GM21737 (cell line): ENCODE measurements around the gene CTDSP1.

Experiments
- ATAC-seq: cut with Tn5 transposase; IDR thresholded peaks from one replicate; pipeline ENCODE4 v1.9.1; 2021; ENCODE audit warnings: mild to moderate bottlenecking, moderate library complexity; ENCODE audit not compliant: unreplicated experiment

Gene CTDSP1

DNA sequence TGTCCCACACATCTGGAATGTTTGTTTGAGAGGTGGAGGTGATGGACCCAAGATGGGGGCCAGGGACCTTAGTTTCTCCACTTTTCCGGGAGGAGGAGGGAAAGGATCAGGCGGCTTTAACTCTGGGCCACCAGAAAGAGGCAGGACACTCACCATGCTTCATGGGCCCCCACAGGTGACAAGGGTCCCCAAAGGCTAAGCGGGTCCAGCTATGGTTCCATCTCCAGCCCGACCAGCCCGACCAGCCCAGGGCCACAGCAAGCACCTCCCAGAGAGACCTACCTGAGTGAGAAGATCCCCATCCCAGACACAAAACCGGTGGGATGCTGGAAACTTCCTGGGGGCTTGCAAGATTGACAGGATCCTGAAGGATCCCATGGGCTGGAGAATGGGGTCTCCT is 16.9 kb upstream of the CTDSP1 start:
- ATAC-seq: no peak

- ATAC-seq: no peak
These were observed 15.7 kb upstream of the CTDSP1 start for GRCh38 chr2:218383892-218384519.

GRCh38 chr2:218384975-218385374 is 14.7 kb upstream of the CTDSP1 start:
- ATAC-seq: no peak

DNA sequence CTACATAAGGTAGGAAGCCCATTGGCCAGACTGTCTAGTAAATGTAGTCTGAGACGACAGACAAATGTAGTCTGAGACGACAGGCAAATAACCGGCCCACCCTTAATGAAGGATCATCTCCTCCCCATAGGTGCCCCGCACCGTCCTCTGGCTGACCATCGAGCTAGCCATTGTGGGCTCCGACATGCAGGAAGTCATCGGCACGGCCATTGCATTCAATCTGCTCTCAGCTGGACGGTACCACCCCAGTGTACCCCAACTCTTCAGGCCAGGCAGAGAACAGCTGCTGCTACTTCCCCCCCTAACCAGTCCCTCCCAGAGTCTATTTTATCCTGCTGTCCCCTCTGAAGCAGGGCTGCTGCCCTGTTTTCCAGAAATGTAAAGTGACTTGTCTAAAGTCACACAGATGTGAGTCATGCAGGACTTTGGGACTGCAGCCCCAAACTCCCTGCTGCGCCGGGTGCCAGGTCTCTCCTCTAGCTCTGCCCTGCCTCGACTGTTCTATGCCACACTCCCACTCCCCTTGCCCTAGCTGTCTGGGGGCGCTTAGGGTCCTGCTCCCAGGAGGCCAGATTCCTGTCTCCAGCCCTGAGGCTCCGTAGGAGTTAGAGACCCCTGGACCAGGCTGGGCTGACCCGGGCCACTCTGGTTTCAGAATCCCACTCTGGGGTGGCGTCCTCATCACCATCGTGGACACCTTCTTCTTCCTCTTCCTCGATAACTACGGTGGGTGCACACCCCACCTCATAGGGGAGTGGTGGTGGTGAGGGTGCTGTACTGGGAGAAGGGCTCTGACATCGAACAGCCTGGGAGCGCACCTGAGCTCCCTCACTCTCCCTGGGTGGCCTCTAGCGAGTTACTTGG is 12.9 kb upstream of the CTDSP1 start:
- ATAC-seq: no peak

DNA sequence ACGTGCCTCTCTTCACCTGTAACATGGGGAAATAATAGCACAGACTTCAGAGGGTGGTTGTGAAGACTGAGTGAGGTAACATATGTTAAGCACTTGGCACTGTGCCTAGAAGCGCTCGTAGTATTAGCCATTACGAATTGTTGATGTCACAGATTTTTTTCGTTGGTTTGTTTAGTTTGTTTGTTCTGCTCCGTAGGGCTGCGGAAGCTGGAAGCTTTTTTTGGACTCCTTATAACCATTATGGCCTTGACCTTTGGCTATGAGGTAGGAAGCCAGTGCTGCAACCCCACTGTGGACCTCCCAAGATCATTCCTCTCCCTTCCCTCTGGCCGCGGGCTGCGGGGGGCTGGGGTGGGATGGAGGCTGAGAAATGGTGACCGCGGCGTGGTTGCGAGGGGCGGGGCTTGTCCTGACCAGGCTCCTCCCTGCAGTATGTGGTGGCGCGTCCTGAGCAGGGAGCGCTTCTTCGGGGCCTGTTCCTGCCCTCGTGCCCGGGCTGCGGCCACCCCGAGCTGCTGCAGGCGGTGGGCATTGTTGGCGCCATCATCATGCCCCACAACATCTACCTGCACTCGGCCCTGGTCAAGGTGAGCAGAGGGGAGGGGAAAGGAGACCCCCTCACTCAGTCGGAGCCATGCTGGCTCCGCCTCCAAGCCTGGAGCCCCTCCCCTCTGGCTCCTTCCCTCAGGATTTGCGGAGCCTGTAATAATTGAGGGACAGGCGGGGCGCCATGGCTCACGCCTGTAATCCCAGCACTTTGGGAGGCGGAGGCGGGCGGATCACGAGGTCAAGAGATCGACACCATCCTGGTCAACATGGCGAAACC is 12.1 kb upstream of the CTDSP1 start:
- no peak for ATAC-seq

DNA sequence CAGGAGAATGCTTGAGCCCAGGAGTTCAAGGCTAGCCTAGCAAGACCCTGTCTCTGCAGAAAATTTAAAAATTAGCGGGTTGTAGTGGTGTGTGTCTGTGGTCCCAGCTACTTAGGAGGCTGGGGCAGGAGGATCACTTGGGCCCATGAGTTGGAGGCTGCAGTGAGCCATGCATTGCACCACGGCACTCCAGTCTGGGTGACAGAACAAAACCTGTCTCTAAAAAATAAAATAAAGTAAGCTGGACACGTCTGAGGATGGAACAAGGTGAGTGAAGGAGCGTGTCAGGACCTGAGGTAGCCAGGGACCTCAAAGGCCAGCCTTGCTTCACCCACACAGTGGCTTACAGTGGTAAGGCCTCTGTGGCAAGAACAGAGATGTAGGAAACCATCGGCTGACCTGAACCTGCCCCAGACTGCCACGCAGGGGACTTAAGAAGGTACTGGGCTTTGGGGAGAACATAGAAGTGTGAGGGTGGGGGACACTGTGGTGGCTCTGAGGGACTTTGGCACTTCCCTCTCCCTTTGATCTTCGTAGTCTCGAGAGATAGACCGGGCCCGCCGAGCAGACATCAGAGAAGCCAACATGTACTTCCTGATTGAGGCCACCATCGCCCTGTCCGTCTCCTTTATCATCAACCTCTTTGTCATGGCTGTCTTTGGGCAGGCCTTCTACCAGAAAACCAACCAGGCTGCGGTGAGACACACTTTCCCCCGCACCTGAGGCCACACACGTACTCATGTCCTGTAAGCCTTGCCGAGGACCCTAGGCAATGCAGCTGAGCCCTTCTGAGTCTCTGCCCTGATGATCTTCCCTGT is 10.1 kb upstream of the CTDSP1 start:
- ATAC-seq: no peak

DNA sequence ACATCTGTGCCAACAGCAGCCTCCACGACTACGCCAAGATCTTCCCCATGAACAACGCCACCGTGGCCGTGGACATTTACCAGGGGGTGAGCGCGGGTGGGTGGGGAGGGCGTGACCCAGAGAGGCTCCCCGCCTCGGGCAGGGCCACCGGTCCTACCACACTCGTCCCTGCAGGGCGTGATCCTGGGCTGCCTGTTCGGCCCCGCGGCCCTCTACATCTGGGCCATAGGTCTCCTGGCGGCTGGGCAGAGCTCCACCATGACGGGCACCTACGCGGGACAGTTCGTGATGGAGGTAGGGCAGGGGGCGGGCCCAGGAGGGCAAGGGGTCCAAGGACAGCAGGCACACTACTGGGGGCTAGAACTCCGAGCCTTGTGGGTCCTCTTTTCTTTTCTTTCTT is 8.5 kb upstream of the CTDSP1 start:
- no peak for ATAC-seq

DNA sequence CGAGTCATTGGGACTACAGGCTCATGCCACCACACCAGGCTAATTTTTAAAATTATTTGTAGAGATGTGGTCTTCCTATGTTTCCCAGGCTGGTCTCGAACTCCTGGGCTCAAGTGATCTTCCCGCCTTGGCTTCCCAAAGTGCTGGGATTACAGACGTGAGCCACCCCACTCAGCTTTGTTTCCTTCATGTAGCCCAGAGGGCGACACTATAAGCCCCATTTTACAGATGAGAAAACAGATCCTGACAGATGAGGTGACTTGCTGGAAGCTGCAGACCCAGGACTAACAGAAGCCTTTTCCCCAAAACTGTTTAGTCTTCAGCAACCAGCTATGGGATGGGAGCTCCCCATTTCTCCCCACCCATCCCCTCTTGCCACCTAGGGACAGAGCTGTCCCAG is 7.2 kb upstream of the CTDSP1 start:
- ATAC-seq: no peak

GRCh38 chr2:218392891-218393462 is 6.7 kb upstream of the CTDSP1 start:
- ATAC-seq: no peak

GRCh38 chr2:218393750-218394290 is 5.8 kb upstream of the CTDSP1 start:
- ATAC-seq: no peak

DNA sequence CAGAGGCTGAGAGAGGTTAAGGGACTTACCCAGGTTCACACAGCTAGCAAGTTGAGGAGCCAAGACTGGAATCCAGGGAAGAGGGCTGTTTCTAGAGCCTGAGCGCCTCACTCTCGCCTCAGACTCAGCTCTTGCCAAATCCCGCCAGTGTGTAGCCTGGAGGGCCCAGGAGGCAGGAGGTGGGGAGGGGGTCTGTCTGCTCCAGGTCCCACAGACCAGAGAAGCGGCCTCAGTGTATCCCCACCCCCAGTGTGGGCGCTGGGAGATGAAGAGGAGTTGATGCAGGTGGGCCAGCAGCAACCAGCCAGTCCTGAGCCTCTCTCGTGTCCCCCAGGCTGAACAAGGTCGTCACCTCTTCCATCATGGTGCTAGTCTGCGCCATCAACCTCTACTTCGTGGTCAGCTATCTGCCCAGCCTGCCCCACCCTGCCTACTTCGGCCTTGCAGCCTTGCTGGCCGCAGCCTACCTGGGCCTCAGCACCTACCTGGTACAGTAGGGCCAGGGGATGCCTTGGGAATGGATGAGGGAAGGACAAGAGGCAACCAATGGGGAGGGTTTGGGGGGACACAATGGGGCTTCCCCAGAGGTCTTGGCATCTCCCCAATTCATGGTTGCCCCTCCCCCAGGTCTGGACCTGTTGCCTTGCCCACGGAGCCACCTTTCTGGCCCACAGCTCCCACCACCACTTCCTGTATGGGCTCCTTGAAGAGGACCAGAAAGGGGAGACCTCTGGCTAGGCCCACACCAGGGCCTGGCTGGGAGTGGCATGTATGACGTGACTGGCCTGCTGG is 5.2 kb upstream of the CTDSP1 start:
- no peak for ATAC-seq

GRCh38 chr2:218395090-218395444 is 4.6 kb upstream of the CTDSP1 start:
- ATAC-seq: no peak

DNA sequence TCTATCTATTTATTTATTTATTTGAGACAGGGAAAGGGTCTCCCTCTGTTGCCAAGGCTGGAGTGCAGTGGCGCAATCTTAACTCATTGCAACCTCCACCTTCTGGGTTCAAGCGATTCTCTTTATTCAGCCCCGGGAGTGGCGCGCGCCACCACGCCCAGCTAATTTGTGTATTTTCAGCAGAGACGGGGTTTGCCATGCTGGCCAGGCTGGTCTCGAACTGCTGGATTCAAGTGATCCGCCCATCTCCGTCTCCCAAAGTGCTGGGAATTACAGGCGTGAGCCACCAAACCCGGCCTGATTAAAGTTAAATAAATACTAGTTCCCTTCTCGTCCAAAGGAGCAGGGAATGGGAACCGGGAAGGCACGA is 4.2 kb upstream of the CTDSP1 start:
- no peak for ATAC-seq

DNA sequence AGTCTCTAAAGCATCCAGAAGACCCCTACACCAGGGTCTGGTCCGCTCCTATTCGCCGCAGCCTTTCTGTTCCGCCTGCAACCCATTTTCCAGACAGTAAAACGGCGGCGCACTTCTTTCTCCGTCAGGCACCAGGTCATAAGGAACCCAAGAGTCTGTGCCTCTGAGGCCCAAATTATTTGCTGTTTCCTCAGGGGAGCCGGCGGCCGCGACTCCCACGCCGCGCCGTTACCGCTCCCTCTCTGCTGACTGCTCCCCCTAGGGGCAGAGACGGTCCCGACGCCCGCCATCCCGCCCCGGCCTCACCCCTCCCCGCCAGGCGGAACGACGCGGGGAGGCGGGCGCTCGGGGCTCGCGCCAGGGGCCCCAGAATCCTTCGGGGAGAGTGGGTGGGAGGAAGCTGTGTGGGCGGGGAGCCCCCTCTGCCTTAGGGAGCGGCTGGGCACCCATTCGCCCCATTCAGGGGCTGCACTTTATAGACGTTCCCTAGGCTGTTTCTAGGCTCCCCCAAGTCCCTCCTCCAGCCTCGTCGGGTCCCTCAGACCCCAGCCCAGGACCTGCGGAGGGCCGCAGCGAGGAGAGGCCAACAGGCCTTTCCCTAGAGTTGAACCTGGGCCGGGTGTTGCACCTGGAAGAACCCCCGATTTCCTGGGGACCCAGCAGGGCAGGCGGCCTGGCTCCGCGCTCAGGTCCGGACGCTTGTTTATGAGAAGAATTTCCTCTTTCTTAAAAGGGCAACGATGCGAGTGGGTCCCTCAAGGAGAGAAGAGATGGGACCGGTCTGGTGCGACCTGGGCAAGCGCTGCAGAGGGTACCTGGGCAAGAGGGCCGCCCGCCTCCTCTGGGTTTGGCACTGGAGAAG is 3.6 kb upstream of the CTDSP1 start:
- peak; percentile 51 for ATAC-seq

GRCh38 chr2:218396688-218397462 is 2.8 kb upstream of the CTDSP1 start:
- ATAC-seq: no peak

GRCh38 chr2:218397463-218397819 is 2.2 kb upstream of the CTDSP1 start:
- no peak for ATAC-seq

DNA sequence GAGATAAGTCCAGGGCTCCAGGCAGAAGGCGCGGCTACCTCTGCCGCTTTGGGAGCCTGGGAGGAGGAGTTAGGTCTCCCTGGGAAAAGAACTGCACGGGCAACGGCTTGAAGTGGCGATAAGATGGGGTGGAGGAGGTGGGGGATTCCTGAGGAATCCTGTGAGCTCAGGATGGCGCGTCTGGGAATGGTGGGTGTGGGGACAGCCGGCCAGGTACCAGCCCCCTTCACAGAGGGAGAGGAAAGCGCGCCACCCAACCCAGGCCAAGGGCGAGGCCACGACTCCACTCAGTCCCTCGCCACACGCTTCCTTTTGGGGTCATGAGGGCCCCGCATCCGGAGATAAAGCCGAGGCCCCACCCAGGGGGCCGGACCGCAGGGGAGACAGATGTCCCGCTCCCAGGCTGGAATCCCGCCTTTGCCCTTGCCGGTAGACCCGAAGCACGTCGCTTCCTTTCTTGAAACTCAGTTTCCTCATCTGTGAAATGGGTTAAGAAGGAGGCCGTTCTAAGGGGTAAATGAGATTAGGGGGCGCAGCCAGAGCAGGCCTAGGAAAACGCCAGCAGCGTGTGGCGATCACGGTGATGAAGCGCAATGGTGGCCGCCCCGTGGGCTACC is 1.7 kb upstream of the CTDSP1 start:
- no peak for ATAC-seq
